AG09309 (cell line): ENCODE results near the gene SNCAIP.

ENCODE experiments used
- DNase-seq: peaks from one replicate; pipeline ENCODE4 v3.0.0-alpha.2; 2010; ENCODE audit warnings: low read depth
- H3K4me3 ChIP-seq: 2 replicates; pipeline ENCODE4 v1.5.1; 2011; ENCODE audit warnings: mild to moderate bottlenecking, low read depth, low read length, moderate library complexity; ENCODE audit not compliant: control insufficient read depth
- CTCF ChIP-seq: IDR thresholded peaks from 2 replicates; pipeline ENCODE4 v1.5.1; 2011; ENCODE audit warnings: mild to moderate bottlenecking, low read depth, low read length, inconsistent platforms; ENCODE audit not compliant: insufficient read depth, control insufficient read depth; ENCODE audit errors: missing control alignments

Gene SNCAIP

DNA sequence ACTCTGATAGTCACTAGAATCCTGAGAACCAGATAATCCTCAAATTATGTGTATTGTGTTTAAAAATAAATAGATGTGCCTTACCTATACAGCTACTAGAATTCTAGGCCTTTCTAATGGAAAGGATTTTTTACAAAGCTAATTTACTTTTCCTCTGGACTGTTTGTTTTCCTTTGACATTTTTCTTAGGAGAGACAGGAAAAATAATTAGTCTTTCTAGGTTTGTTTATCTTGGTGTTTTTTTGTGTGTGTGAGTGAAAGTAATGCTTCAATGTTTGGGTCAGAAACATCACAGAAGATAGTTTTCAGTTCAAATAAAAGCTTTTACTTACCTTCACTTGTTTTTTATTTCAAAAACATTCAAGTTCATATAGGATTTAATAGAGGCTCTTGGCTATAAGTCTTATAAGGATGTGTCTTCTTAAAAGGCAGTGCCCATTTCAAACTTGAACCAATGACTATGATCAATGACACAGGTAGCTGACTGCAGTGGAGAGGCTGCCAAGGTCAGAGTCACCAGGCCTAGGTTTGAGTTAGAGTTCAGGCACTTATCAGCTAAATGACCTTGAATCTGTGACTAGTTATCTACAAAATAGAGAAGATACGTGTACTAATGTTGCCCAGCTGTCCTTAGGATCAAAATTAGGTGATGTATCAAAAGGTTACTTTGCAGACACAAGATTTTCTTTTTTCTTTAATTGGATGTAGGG, 92.8 kb downstream of the SNCAIP start:
- no peak for DNase-seq
- no peak for TF ChIP-seq CTCF
- no peak overlapping the region for H3K4me3 ChIP-seq

DNA sequence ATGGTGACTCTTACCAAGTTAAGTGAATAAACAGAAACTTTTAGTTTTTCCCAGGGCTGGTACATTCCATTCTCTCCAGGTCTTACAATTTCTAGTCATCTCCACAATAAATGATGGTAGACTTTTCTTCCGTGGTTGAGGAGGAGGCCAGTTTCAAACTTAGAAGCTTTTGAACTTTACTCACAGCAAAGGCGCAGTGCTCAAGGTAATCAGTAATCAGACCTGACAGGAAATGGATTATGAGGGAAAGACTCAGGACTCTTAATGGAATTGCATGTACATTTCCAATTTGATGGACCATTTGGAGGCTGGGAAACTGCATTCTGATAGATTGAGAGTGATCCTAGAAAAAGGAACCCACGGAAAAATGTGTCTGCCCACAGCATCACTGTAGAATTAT, 93.7 kb downstream of the SNCAIP start:
- no peak for TF ChIP-seq CTCF
- no peak for DNase-seq
- no peak overlapping the region for H3K4me3 ChIP-seq

- no peak for TF ChIP-seq CTCF
- no peak overlapping the region for H3K4me3 ChIP-seq
- DNase-seq = no peak
Observed at GRCh38 chr5:122406181-122406580, 94.1 kb downstream of the SNCAIP start.

- H3K4me3 ChIP-seq = no peak overlapping the region
- DNase-seq = no peak
- TF ChIP-seq CTCF = no peak
Observed at GRCh38 chr5:122408592-122409224, 96.7 kb downstream of the SNCAIP start.

- no peak for DNase-seq
- H3K4me3 ChIP-seq = no peak overlapping the region
- no peak for TF ChIP-seq CTCF
Observed at GRCh38 chr5:122412966-122413365, 100.9 kb downstream of the SNCAIP start.

DNA sequence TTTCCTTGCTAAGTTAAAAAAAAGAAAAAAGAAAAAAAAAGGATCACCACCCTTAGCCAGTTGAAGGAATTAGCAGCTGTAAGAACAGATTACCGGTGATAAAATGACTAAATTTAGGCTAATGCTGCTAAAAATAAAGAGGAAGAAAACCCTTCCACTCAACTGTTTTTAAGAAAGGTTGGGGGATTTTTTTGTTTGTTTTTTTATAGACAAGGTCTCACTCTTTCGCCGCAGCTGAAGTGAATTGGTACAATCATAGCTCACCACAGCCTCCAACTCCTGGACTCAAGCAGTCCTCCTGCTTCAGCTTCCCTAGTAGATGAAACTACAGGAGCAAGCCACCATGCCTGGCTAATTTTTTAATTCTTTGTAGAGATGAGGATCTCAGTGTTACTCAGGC, 101.7 kb downstream of the SNCAIP start:
- no peak for TF ChIP-seq CTCF

More for the DNA sequence above, 101.7 kb downstream of the SNCAIP start:
- H3K4me3 ChIP-seq = no peak overlapping the region
- no peak for DNase-seq
